Neuronal stem cell (in vitro differentiated cells): ENCODE results near the gene GABRP.

Experiments
- DNase-seq: peaks from one replicate; pipeline ENCODE4 v3.0.0-alpha.2; 2013; ENCODE audit warnings: low spot score
- H2AFZ ChIP-seq: one replicate; pipeline ENCODE4 v1.6.1; 2013; ENCODE audit warnings: mild to moderate bottlenecking, low read length, inconsistent platforms
- H2AK5ac ChIP-seq: 2 replicates; pipeline ENCODE4 v1.6.1; 2013; ENCODE audit warnings: low read depth, mild to moderate bottlenecking, inconsistent platforms, low read length, moderate library complexity, mixed read lengths
- H2BK120ac ChIP-seq: 2 replicates; pipeline ENCODE4 v1.6.1; 2013; ENCODE audit warnings: low read depth, mild to moderate bottlenecking, inconsistent platforms, low read length, moderate library complexity, mixed read lengths
- H2BK12ac ChIP-seq: one replicate; pipeline ENCODE4 v1.6.1; 2013; ENCODE audit warnings: low read length, inconsistent platforms
- H2BK15ac ChIP-seq: 2 replicates; pipeline ENCODE4 v1.6.1; 2013; ENCODE audit warnings: mild to moderate bottlenecking, low read length, inconsistent platforms, mixed read lengths
- H2BK5ac ChIP-seq: one replicate; pipeline ENCODE4 v1.6.1; 2013; ENCODE audit warnings: inconsistent platforms, mild to moderate bottlenecking, low read length, moderate library complexity
- H3K14ac ChIP-seq: one replicate; pipeline ENCODE4 v1.6.1; 2013; ENCODE audit warnings: low read length, inconsistent platforms
- H3K18ac ChIP-seq: 2 replicates; pipeline ENCODE4 v1.6.1; 2013; ENCODE audit warnings: low read length, inconsistent platforms
- H3K23ac ChIP-seq: 2 replicates; pipeline ENCODE4 v1.6.1; 2013; ENCODE audit warnings: low read depth, mild to moderate bottlenecking, mixed read lengths, low read length, inconsistent platforms; ENCODE audit not compliant: poor library complexity
- H3K27ac ChIP-seq: replicated peaks from 3 replicates; pipeline ENCODE4 v1.5.1; 2013; ENCODE audit warnings: low read length, inconsistent platforms
- H3K27me3 ChIP-seq, 3 experiments: 2 replicates each; pipeline ENCODE4 v1.6.1; 2013; ENCODE audit warnings: low read length in 3 of 3, mild to moderate bottlenecking in 2 of 3, inconsistent platforms in 1 of 3, low read depth in 1 of 3, mixed read lengths in 1 of 3, moderate library complexity in 1 of 3; ENCODE audit not compliant: control insufficient read depth in 3 of 3, insufficient read depth in 3 of 3
- H3K36me3 ChIP-seq, 2 donors: replicated peaks in 1 of 2; 2 replicates each; pipeline ENCODE4 v1.6.1; 2013; ENCODE audit warnings: low read length in 2 of 2; ENCODE audit not compliant: control insufficient read depth in 2 of 2, insufficient read depth in 2 of 2
- H3K4ac ChIP-seq: 2 replicates; pipeline ENCODE4 v1.6.1; 2013; ENCODE audit warnings: inconsistent platforms, mild to moderate bottlenecking, low read length, moderate library complexity
- H3K4me1 ChIP-seq, 2 donors: 1 replicate in 1 of 2; 2 replicates in 1 of 2; pipeline ENCODE4 v1.6.1; 2013; ENCODE audit warnings: low read length in 2 of 2, low read depth in 1 of 2; ENCODE audit not compliant: control insufficient read depth in 2 of 2, insufficient read depth in 1 of 2
- H3K4me2 ChIP-seq: one replicate; pipeline ENCODE4 v1.6.1; 2013; ENCODE audit warnings: mild to moderate bottlenecking, low read length, inconsistent platforms; ENCODE audit not compliant: insufficient read depth, poor library complexity, severe bottlenecking
- H3K4me3 ChIP-seq, 2 donors: 2 replicates each; pipeline ENCODE4 v1.5.1; 2013; ENCODE audit warnings: low read length in 2 of 2, mild to moderate bottlenecking in 2 of 2, inconsistent platforms in 1 of 2, moderate library complexity in 1 of 2
- H3K79me1 ChIP-seq: one replicate; pipeline ENCODE4 v1.6.1; 2013; ENCODE audit warnings: low read depth, mild to moderate bottlenecking, inconsistent platforms, low read length, moderate library complexity
- H3K9ac ChIP-seq: one replicate; pipeline ENCODE4 v1.6.1; 2013; ENCODE audit warnings: mild to moderate bottlenecking, low read depth, low read length, inconsistent platforms; ENCODE audit not compliant: poor library complexity
- H3K9me3 ChIP-seq, 2 donors: replicated peaks in 1 of 2; 2 replicates each; pipeline versions ENCODE3 to v1.6.1; 2013; ENCODE audit warnings: low read length in 2 of 2, mild to moderate bottlenecking in 2 of 2, inconsistent platforms in 1 of 2, low read depth in 1 of 2, mixed read lengths in 1 of 2, moderate library complexity in 1 of 2; ENCODE audit not compliant: control insufficient read depth in 2 of 2, insufficient read depth in 1 of 2
- H4K8ac ChIP-seq: one replicate; pipeline ENCODE4 v1.6.1; 2013; ENCODE audit warnings: low read depth, mild to moderate bottlenecking, inconsistent platforms, low read length, moderate library complexity
- H4K91ac ChIP-seq: one replicate; pipeline ENCODE4 v1.6.1; 2013; ENCODE audit warnings: low read length, low read depth, mild to moderate bottlenecking, inconsistent platforms; ENCODE audit not compliant: poor library complexity
- WGBS, 2 donors: extraction: QIAGEN DNeasy Blood & Tissue Kit; methylation state at CpG; one replicate each; pipeline ENCODE4 v1.1.7; 2013; ENCODE audit warnings: missing lambda C conversion rate in 2 of 2, mixed read lengths in 1 of 2; ENCODE audit not compliant: insufficient read length in 2 of 2, insufficient replicate concordance in 1 of 2; ENCODE audit errors: extremely low coverage in 2 of 2; 5-methylcytosine and 5-hydroxymethylcytosine counted together

Gene GABRP

GRCh38 chr5:170758481-170758880 is 25.0 kb upstream of the GABRP start:
- WGBS, 2 donors, result no CpG with 5 or more reads among the region's 3 CpGs
- Histone ChIP-seq H3K79me1 (no peaks in the 10 kb centered on the region), H3K9me3 (peaks cover 0 to 3% of the 10 kb centered on the region in 2 donors), H3K9ac (no peak overlapping the region), H2BK120ac (no peak overlapping the region), H3K4me2 (no peak overlapping the region), H3K36me3 (no peaks in the 10 kb centered on the region), H3K4me3 (no peak overlapping the region), H4K8ac (no peak overlapping the region), H2AFZ (no peak overlapping the region), H4K91ac (no peak overlapping the region), H2BK12ac (no peak overlapping the region), H3K14ac (no peak overlapping the region), H2BK15ac (no peak overlapping the region), H2BK5ac (no peak overlapping the region), H2AK5ac (no peak overlapping the region), H3K4ac (no peak overlapping the region), H3K4me1 (peaks cover 0 to 2% of the 10 kb centered on the region in 2 donors), H3K27ac (no peak overlapping the region), H3K27me3 (no peaks in the 10 kb centered on the region), H3K18ac (no peak overlapping the region), H3K23ac (no peak overlapping the region)
- DNase-seq, result no peak

- no peak overlapping the region for H4K8ac ChIP-seq
- no peaks in the 10 kb centered on the region for H3K27me3 ChIP-seq
- no peak overlapping the region for H3K18ac ChIP-seq
- no peak overlapping the region for H3K4me2 ChIP-seq
- H3K79me1 ChIP-seq, result no peaks in the 10 kb centered on the region
- no CpG with 5 or more reads among the region's 9 CpGs for WGBS, 2 donors
- no peak overlapping the region for H3K27ac ChIP-seq
- no peak overlapping the region for H2BK120ac ChIP-seq
- no peaks in the 10 kb centered on the region for H3K36me3 ChIP-seq
- no peak overlapping the region for H3K23ac ChIP-seq
- H3K14ac ChIP-seq, result no peak overlapping the region
- peaks cover 0 to 3% of the 10 kb centered on the region in 2 donors for H3K9me3 ChIP-seq
- H3K9ac ChIP-seq, result no peak overlapping the region
- no peak overlapping the region for H2AK5ac ChIP-seq
- no peak overlapping the region for H2BK5ac ChIP-seq
- H3K4me3 ChIP-seq, result no peak overlapping the region
- H2BK15ac ChIP-seq, result no peak overlapping the region
- no peak overlapping the region for H4K91ac ChIP-seq
- no peak overlapping the region for H3K4ac ChIP-seq
- peaks cover 0 to 2% of the 10 kb centered on the region in 2 donors for H3K4me1 ChIP-seq
- H2AFZ ChIP-seq, result no peak overlapping the region
- no peak overlapping the region for H2BK12ac ChIP-seq
- no peak for DNase-seq
These were observed 23.4 kb upstream of the GABRP start for GRCh38 chr5:170760113-170760512.

- no peak for DNase-seq
These were observed 22.3 kb upstream of the GABRP start for GRCh38 chr5:170761048-170761707.

GRCh38 chr5:170761708-170762066 is 21.8 kb upstream of the GABRP start:
- H2BK120ac ChIP-seq, result no peak overlapping the region
- H3K27me3 ChIP-seq, result no peaks in the 10 kb centered on the region
- no peak overlapping the region for H2AFZ ChIP-seq
- no peak overlapping the region for H4K8ac ChIP-seq
- no peak overlapping the region for H4K91ac ChIP-seq
- H3K4me1 ChIP-seq, result peaks cover 0 to 2% of the 10 kb centered on the region in 2 donors
- no peak overlapping the region for H3K4me2 ChIP-seq
- H2BK12ac ChIP-seq, result no peak overlapping the region
- no peak overlapping the region for H2BK5ac ChIP-seq
- no peaks in the 10 kb centered on the region for H3K36me3 ChIP-seq
- no peak for DNase-seq
- H3K14ac ChIP-seq, result no peak overlapping the region
- no peak overlapping the region for H3K9ac ChIP-seq
- H2BK15ac ChIP-seq, result no peak overlapping the region
- no peak overlapping the region for H3K27ac ChIP-seq
- H3K18ac ChIP-seq, result no peak overlapping the region
- H3K23ac ChIP-seq, result no peak overlapping the region
- H2AK5ac ChIP-seq, result no peak overlapping the region
- no peaks in the 10 kb centered on the region for H3K79me1 ChIP-seq
- WGBS, 2 donors, result no CpG with 5 or more reads among the region's 6 CpGs
- H3K4me3 ChIP-seq, result no peak overlapping the region
- no peak overlapping the region for H3K4ac ChIP-seq
- H3K9me3 ChIP-seq, result peaks cover 0 to 3% of the 10 kb centered on the region in 2 donors

More at GRCh38 chr5:170761048-170761707, 22.3 kb upstream of the GABRP start:
- no peaks in the 10 kb centered on the region for H3K36me3 ChIP-seq
- WGBS, 2 donors, result no CpG with 5 or more reads among the region's 7 CpGs
- no peak overlapping the region for H4K91ac ChIP-seq
- H3K14ac ChIP-seq, result no peak overlapping the region
- no peak overlapping the region for H3K23ac ChIP-seq
- no peak overlapping the region for H3K4me3 ChIP-seq
- H2BK5ac ChIP-seq, result no peak overlapping the region
- no peak overlapping the region for H3K27ac ChIP-seq
- no peak overlapping the region for H2BK12ac ChIP-seq
- no peak overlapping the region for H2BK15ac ChIP-seq
- no peak overlapping the region for H3K18ac ChIP-seq
- H3K79me1 ChIP-seq, result no peaks in the 10 kb centered on the region
- no peak overlapping the region for H2AK5ac ChIP-seq
- H3K9ac ChIP-seq, result no peak overlapping the region
- H3K4ac ChIP-seq, result no peak overlapping the region
- H2AFZ ChIP-seq, result no peak overlapping the region
- H4K8ac ChIP-seq, result no peak overlapping the region
- H3K9me3 ChIP-seq, result peaks cover 0 to 3% of the 10 kb centered on the region in 2 donors
- no peaks in the 10 kb centered on the region for H3K27me3 ChIP-seq
- H3K4me1 ChIP-seq, result peaks cover 0 to 2% of the 10 kb centered on the region in 2 donors
- no peak overlapping the region for H2BK120ac ChIP-seq
- no peak overlapping the region for H3K4me2 ChIP-seq
